GM18517 (cell line): ENCODE data around the gene SLX9.

Experiments used
- ATAC-seq: cut with Tn5 transposase; IDR thresholded peaks from one replicate; pipeline ENCODE4 v1.9.1; 2021; ENCODE audit warnings: mild to moderate bottlenecking, moderate library complexity; ENCODE audit not compliant: unreplicated experiment

Gene SLX9

GRCh38 chr21:44939532-44940115 is at the start of gene SLX9:
SLX9 (plus strand) TSS chr21:44940029; CDS start chr21:44940058, 29 bp downstream.
- peak; percentile 56 for ATAC-seq

- no peak for ATAC-seq
Observed at GRCh38 chr21:44890338-44890931, 49.4 kb upstream of the SLX9 start.

- ATAC-seq, result no peak
Observed at GRCh38 chr21:44890961-44891541, 48.8 kb upstream of the SLX9 start.

- no peak for ATAC-seq
Observed at GRCh38 chr21:44891631-44892031, 48.2 kb upstream of the SLX9 start.

- ATAC-seq, result no peak
Observed at GRCh38 chr21:44892095-44892494, 47.7 kb upstream of the SLX9 start.

- no peak for ATAC-seq
Observed at GRCh38 chr21:44892536-44893277, 47.1 kb upstream of the SLX9 start.

- no peak for ATAC-seq
Observed at GRCh38 chr21:44893278-44893556, 46.6 kb upstream of the SLX9 start.

GRCh38 chr21:44893948-44894656 is 45.7 kb upstream of the SLX9 start:
- no peak for ATAC-seq

GRCh38 chr21:44894687-44895302 is 45.0 kb upstream of the SLX9 start:
- ATAC-seq, result no peak

- no peak for ATAC-seq
Observed at GRCh38 chr21:44895859-44896258, 44.0 kb upstream of the SLX9 start.

- ATAC-seq, result no peak
Observed at GRCh38 chr21:44896561-44897286, 43.1 kb upstream of the SLX9 start.

- ATAC-seq, result no peak
Observed at GRCh38 chr21:44897326-44898010, 42.4 kb upstream of the SLX9 start.

GRCh38 chr21:44898011-44898488 is 41.8 kb upstream of the SLX9 start:
- ATAC-seq, result no peak

- ATAC-seq, result no peak
Observed at GRCh38 chr21:44898851-44899767, 40.7 kb upstream of the SLX9 start.

- ATAC-seq, result no peak
Observed at GRCh38 chr21:44899768-44900558, 39.9 kb upstream of the SLX9 start.

- ATAC-seq, result no peak
Observed at GRCh38 chr21:44900559-44901251, 39.1 kb upstream of the SLX9 start.

- ATAC-seq, result no peak
Observed at GRCh38 chr21:44901391-44902074, 38.3 kb upstream of the SLX9 start.
